Right lobe of liver (tissue), 4 donors: ENCODE results near the gene GRIFIN.

ENCODE experiments used
- POLR2A ChIP-seq: fragments of 450-650 bp; IDR thresholded peaks from one replicate; pipeline ENCODE4 v1.6.1; 2017; ENCODE audit warnings: antibody characterized with exemption, mild to moderate bottlenecking
- TF ChIP-seq, protein P1 (sequence below), 4 donors: fragments of 200-600 bp in 3 of 4; fragments of 450-650 bp in 1 of 4; IDR thresholded peaks; one replicate each; pipeline versions ENCODE4 v1.5.1 to v1.8.0; 2016 to 2022; ENCODE audit warnings: antibody characterized with exemption in 4 of 4, mild to moderate bottlenecking in 2 of 4
- donor health status: DM: no; HTN: no; CAD: no.
- donor health status: DM: no; HTN: no; CAD: no.
- donor health status: DM: no; HTN: yes; CAD: no.

GRCh38 chr7:2432910-2433712 lies 43.1 kb downstream of the GRIFIN start:
- no peak for TF ChIP-seq POLR2A
- TF ChIP-seq, protein P1, sequence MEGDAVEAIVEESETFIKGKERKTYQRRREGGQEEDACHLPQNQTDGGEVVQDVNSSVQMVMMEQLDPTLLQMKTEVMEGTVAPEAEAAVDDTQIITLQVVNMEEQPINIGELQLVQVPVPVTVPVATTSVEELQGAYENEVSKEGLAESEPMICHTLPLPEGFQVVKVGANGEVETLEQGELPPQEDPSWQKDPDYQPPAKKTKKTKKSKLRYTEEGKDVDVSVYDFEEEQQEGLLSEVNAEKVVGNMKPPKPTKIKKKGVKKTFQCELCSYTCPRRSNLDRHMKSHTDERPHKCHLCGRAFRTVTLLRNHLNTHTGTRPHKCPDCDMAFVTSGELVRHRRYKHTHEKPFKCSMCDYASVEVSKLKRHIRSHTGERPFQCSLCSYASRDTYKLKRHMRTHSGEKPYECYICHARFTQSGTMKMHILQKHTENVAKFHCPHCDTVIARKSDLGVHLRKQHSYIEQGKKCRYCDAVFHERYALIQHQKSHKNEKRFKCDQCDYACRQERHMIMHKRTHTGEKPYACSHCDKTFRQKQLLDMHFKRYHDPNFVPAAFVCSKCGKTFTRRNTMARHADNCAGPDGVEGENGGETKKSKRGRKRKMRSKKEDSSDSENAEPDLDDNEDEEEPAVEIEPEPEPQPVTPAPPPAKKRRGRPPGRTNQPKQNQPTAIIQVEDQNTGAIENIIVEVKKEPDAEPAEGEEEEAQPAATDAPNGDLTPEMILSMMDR (IDR thresholded peaks at IDR 0.05) = no peak
